ENCODE measurements around the gene NFYC.

NFYC gene

GRCh38 chr1:40738831-40739230 is 47.3 kb downstream of the NFYC start:
- TF ChIP-seq CTCF (IDR thresholded peaks at IDR 0.05; ENCODE audit: low read depth, low read length, missing control alignments) = no peak
- no peak for DNase-seq
- in situ Hi-C loops (cut with HindIII; ENCODE audit: low pct_ligation_motif_present, low sequenced_read_pairs) = no loop called here
- H3K27ac ChIP-seq = no peak overlapping the region
- H3K4me3 ChIP-seq (ENCODE audit: low read depth, low read length) = no peak overlapping the region
- H3K36me3 ChIP-seq (replicated peaks) = peaks cover 7% of the 10 kb centered on the region
- H3K27me3 ChIP-seq (replicated peaks) = no peaks in the 10 kb centered on the region

GRCh38 chr1:40739455-40740008 is 48.0 kb downstream of the NFYC start:
- TF ChIP-seq CTCF (IDR thresholded peaks at IDR 0.05; ENCODE audit: low read depth, low read length, missing control alignments) = no peak
- no peak for DNase-seq
- no peaks in the 10 kb centered on the region for H3K27me3 ChIP-seq (replicated peaks)
- in situ Hi-C loops (cut with HindIII; ENCODE audit: low pct_ligation_motif_present, low sequenced_read_pairs) = no loop called here
- no peak overlapping the region for H3K4me3 ChIP-seq (ENCODE audit: low read depth, low read length)
- peaks cover 7% of the 10 kb centered on the region for H3K36me3 ChIP-seq (replicated peaks)
- H3K27ac ChIP-seq = no peak overlapping the region

GRCh38 chr1:40740039-40740996 is 48.8 kb downstream of the NFYC start:
- no peak overlapping the region for H3K27ac ChIP-seq
- no peak for TF ChIP-seq CTCF (IDR thresholded peaks at IDR 0.05; ENCODE audit: low read depth, low read length, missing control alignments)

GRCh38 chr1:40740997-40741736 is 49.7 kb downstream of the NFYC start:
- no peak for DNase-seq
- TF ChIP-seq CTCF (IDR thresholded peaks at IDR 0.05; ENCODE audit: low read depth, low read length, missing control alignments) = no peak
- in situ Hi-C loops (cut with HindIII; ENCODE audit: low pct_ligation_motif_present, low sequenced_read_pairs) = no loop called here
- H3K27ac ChIP-seq = no peak overlapping the region
- no peaks in the 10 kb centered on the region for H3K27me3 ChIP-seq (replicated peaks)
- peaks cover 7% of the 10 kb centered on the region for H3K36me3 ChIP-seq (replicated peaks)
- no peak overlapping the region for H3K4me3 ChIP-seq (ENCODE audit: low read depth, low read length)

More at GRCh38 chr1:40740039-40740996, 48.8 kb downstream of the NFYC start:
- DNase-seq = no peak
- Histone ChIP-seq H3K36me3 (replicated peaks) (peaks cover 7% of the 10 kb centered on the region), H3K4me3 (ENCODE audit: low read depth, low read length) (no peak overlapping the region), H3K27me3 (replicated peaks) (no peaks in the 10 kb centered on the region)
- in situ Hi-C loops (cut with HindIII; ENCODE audit: low pct_ligation_motif_present, low sequenced_read_pairs) = no loop called here

- DNase-seq = no peak
- Histone ChIP-seq H3K27me3 (replicated peaks) (no peaks in the 10 kb centered on the region), H3K36me3 (replicated peaks) (peaks cover 7% of the 10 kb centered on the region), H3K4me3 (ENCODE audit: low read depth, low read length) (no peak overlapping the region), H3K27ac (no peak overlapping the region)
- in situ Hi-C loops (cut with HindIII; ENCODE audit: low pct_ligation_motif_present, low sequenced_read_pairs) = no loop called here
- TF ChIP-seq CTCF (IDR thresholded peaks at IDR 0.05; ENCODE audit: low read depth, low read length, missing control alignments) = no peak
These were observed 51.0 kb downstream of the NFYC start for GRCh38 chr1:40742363-40743061.

Measured in brain microvascular endothelial cell (primary cell).